ENCODE data around the gene RPL3. TPM values are rescaled to one million over a fixed set of nuclear protein-coding genes. Genes with fewer than 3 reads are reported as not detected.
"Not testable (repeated sequence)": the region's sequence is repeated elsewhere in the genome, so short reads cannot be mapped to it uniquely, and the experiment has no call there.

RPL3 gene
- total and polyA plus RNA-seq, 9 donors, result 1,838 to 3,798 (median 3,309) TPM

- WGBS (ENCODE audit: insufficient coverage), result 50% methylated on average over 1 of the region's 2 CpGs
- Histone ChIP-seq H3K27ac (ENCODE audit: low read length) (no peak overlapping the region), H3K4me1 (ENCODE audit: control insufficient read depth, insufficient read depth, low read length) (peaks cover 2% of the 10 kb centered on the region), H3K27me3 (ENCODE audit: control insufficient read depth, insufficient read depth, low read length) (no peaks in the 10 kb centered on the region), H3K9me3 (replicated peaks; ENCODE audit: control insufficient read depth, low read depth, low read length) (no peaks in the 10 kb centered on the region), H3K36me3 (ENCODE audit: control insufficient read depth, insufficient read depth, low read length) (no peaks in the 10 kb centered on the region), H3K4me3 (ENCODE audit: low read length) (no peak overlapping the region)
- no peak for DNase-seq
Observed at GRCh38 chr22:39325392-39325932, 6.0 kb upstream of the RPL3 start.

- not testable (repeated sequence) for DNase-seq; H3K9me3 ChIP-seq (replicated peaks; ENCODE audit: control insufficient read depth, low read depth, low read length); H3K27me3 ChIP-seq (ENCODE audit: control insufficient read depth, insufficient read depth, low read length)
- peak overlapping the region; percentile 99 for H3K27ac ChIP-seq (ENCODE audit: low read length)
- WGBS (ENCODE audit: insufficient coverage), result 86% methylated on average over 20 of the region's 24 CpGs
- peak overlapping the region; percentile 95 for H3K4me3 ChIP-seq (ENCODE audit: low read length)
- peaks cover 28% of the 10 kb centered on the region for H3K36me3 ChIP-seq (ENCODE audit: control insufficient read depth, insufficient read depth, low read length)
- peaks cover 31% of the 10 kb centered on the region for H3K4me1 ChIP-seq (ENCODE audit: control insufficient read depth, insufficient read depth, low read length)
Observed at GRCh38 chr22:39320616-39321029, 1.2 kb upstream of the RPL3 start.

- Histone ChIP-seq H3K36me3 (ENCODE audit: control insufficient read depth, insufficient read depth, low read length) (peaks cover 47% of the 10 kb centered on the region), H3K27ac (ENCODE audit: low read length) (peak overlapping the region; percentile 99), H3K27me3 (ENCODE audit: control insufficient read depth, insufficient read depth, low read length) (no peaks in the 10 kb centered on the region), H3K4me3 (ENCODE audit: low read length) (peak overlapping the region; percentile 95), H3K4me1 (ENCODE audit: control insufficient read depth, insufficient read depth, low read length) (peaks cover 50% of the 10 kb centered on the region), H3K9me3 (replicated peaks; ENCODE audit: control insufficient read depth, low read depth, low read length) (no peaks in the 10 kb centered on the region)
- WGBS (ENCODE audit: insufficient coverage), result 0% methylated on average over 16 of the region's 26 CpGs
- peak; percentile 74 for DNase-seq
Observed at GRCh38 chr22:39318507-39319283, 728 bp downstream of the RPL3 start.

DNA sequence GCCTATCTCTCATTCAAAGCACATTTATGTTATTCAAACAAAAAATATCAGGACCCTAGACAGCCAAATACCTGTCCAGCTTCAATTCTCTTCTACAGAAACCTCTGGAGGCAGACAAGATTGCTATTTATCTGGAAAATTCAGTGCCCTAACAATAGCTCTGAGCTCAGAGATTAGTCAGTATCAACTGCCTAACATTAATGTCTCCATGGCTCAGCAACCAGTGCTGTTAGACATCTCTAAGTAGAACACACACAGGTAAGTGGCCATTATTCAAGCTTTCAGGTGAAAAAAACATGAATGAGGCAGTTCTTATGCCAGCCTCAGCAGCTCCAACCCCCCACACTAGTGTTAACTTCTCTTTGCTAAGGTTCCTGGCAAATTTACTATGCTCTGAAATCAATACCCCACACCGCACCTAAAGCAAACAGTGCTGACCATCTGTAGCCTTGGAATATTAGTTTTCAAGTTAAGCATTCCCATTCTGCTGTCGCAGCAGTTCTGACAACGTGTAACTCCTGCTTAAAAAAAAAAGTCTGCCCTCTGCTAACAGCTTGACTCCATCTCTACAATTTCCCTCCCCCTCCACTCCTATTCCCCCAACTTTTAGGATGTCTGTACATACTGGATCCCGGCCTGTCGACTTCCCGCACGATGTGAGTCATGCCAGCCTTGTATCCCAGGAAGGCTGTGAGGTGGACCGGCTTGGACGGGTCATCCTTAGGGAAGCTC, 1.5 kb downstream of the RPL3 start:
- Histone ChIP-seq H3K27ac (ENCODE audit: low read length) (peak overlapping the region; percentile 99), H3K27me3 (ENCODE audit: control insufficient read depth, insufficient read depth, low read length) (no peaks in the 10 kb centered on the region), H3K9me3 (replicated peaks; ENCODE audit: control insufficient read depth, low read depth, low read length) (no peaks in the 10 kb centered on the region), H3K4me1 (ENCODE audit: control insufficient read depth, insufficient read depth, low read length) (peaks cover 55% of the 10 kb centered on the region), H3K36me3 (ENCODE audit: control insufficient read depth, insufficient read depth, low read length) (peaks cover 55% of the 10 kb centered on the region), H3K4me3 (ENCODE audit: low read length) (peak overlapping the region; percentile 95)
- DNase-seq, result no peak
- WGBS (ENCODE audit: insufficient coverage), result 13% methylated on average over 3 of the region's 9 CpGs

DNA sequence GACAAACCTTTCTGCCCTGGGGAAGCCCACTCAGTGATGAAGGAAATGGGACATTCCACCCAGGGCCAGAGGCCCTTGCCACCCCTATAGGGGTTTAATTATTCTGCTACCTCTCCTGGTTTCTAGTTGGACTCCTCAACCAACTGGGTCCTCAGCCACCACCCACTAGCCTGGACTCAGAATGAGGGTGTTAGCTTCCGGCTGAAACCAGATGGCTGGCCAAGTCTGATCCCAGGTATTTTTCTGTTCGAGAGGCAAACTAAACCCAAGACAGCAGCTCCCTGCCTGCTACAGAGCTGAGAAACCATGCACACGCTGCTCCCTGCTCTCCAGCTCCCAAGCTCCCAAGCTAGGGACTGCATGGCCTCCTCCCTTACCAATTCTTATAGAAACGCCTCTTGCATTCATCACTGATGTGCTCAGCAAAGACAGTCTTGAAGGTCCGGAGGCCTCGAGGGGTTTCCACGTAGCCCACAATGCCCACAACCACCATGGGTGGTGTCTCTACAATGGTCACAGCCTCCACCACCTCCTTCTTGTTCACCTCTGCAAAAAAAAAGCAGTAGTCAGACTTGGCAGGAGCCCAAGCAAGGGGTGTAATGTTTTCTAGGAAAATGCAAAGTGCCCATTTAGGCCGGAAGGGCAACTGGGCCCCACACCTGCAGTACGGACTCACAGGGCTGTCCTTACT, 2.2 kb downstream of the RPL3 start:
- H3K9me3 ChIP-seq (replicated peaks; ENCODE audit: control insufficient read depth, low read depth, low read length), result no peaks in the 10 kb centered on the region
- WGBS (ENCODE audit: insufficient coverage), result 35% methylated on average over 6 of the region's 9 CpGs
- H3K27me3 ChIP-seq (ENCODE audit: control insufficient read depth, insufficient read depth, low read length), result no peaks in the 10 kb centered on the region
- no peak overlapping the region for H3K4me3 ChIP-seq (ENCODE audit: low read length)
- peaks cover 62% of the 10 kb centered on the region for H3K36me3 ChIP-seq (ENCODE audit: control insufficient read depth, insufficient read depth, low read length)
- H3K27ac ChIP-seq (ENCODE audit: low read length), result no peak overlapping the region
- DNase-seq, result no peak
- peaks cover 55% of the 10 kb centered on the region for H3K4me1 ChIP-seq (ENCODE audit: control insufficient read depth, insufficient read depth, low read length)

DNA sequence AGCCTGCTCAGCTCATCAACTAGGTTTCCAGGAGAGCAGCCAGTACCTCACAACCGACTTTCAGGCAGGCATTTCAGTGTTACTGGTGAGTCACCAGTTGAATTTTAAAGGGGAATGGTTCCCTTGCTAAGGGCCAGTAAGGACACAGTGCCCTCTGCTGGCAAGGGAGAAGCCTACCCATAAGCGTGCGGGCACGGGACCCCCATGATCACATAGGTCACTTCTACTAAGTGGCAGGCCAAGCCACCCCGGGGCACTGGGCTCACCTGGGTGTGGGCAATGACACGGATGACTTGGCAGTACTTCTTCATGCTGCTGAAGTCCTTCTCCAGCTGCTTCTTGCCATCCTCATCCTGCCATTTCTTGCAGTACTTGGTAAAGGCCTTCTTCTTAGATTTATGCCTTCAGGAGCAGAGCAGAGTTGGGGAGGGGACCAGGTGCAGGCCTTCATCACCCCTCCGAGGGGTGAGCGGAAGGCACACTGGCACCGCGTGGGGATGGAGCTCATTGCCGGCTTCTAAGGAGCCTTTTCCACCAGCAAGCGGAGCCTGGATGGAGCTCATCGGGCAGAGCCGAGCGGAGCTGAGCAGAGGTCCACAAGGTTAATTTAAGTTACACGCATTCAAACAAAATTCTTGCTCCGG, 2.9 kb downstream of the RPL3 start:
- Histone ChIP-seq H3K36me3 (ENCODE audit: control insufficient read depth, insufficient read depth, low read length) (peaks cover 68% of the 10 kb centered on the region), H3K27me3 (ENCODE audit: control insufficient read depth, insufficient read depth, low read length) (no peaks in the 10 kb centered on the region), H3K9me3 (replicated peaks; ENCODE audit: control insufficient read depth, low read depth, low read length) (no peaks in the 10 kb centered on the region), H3K4me3 (ENCODE audit: low read length) (no peak overlapping the region), H3K27ac (ENCODE audit: low read length) (peak overlapping the region; percentile 37), H3K4me1 (ENCODE audit: control insufficient read depth, insufficient read depth, low read length) (peaks cover 56% of the 10 kb centered on the region)
- DNase-seq, result peak; percentile 86
- 75% methylated on average over 8 of the region's 17 CpGs for whole genome bisulfite sequencing (ENCODE audit: insufficient coverage)

DNA sequence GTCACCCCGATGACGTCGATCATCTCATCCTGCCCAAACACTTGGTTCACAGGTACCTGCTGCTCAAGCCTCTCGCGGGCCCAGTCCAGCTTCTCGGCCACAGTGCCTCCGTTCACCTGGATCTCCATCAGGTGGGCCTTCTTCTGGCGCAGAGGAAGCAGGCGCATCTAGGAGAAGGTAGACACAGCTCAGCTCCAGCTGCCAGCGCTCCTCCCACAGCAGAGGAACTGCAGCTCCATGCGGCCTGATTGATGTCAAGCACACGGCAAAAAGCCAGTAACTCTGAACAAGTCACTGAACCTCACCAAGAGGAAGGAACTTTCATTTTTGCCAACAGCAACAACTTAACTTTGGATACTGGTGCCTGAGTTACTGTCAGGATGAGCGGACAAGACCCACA, 4.0 kb downstream of the RPL3 start:
- Histone ChIP-seq H3K4me1 (ENCODE audit: control insufficient read depth, insufficient read depth, low read length) (peaks cover 57% of the 10 kb centered on the region), H3K27me3 (ENCODE audit: control insufficient read depth, insufficient read depth, low read length) (no peaks in the 10 kb centered on the region), H3K27ac (ENCODE audit: low read length) (no peak overlapping the region), H3K4me3 (ENCODE audit: low read length) (no peak overlapping the region), H3K9me3 (replicated peaks; ENCODE audit: control insufficient read depth, low read depth, low read length) (no peaks in the 10 kb centered on the region), H3K36me3 (ENCODE audit: control insufficient read depth, insufficient read depth, low read length) (peaks cover 70% of the 10 kb centered on the region)
- 90% methylated on average over 12 of the region's 13 CpGs for WGBS (ENCODE audit: insufficient coverage)
- no peak for DNase-seq

- WGBS (ENCODE audit: insufficient coverage), result 88% methylated on average over 11 of the region's 14 CpGs
- Histone ChIP-seq H3K27me3 (ENCODE audit: control insufficient read depth, insufficient read depth, low read length) (no peaks in the 10 kb centered on the region), H3K4me3 (ENCODE audit: low read length) (no peak overlapping the region), H3K27ac (ENCODE audit: low read length) (peak overlapping the region; percentile 62), H3K36me3 (ENCODE audit: control insufficient read depth, insufficient read depth, low read length) (peaks cover 70% of the 10 kb centered on the region), H3K9me3 (replicated peaks; ENCODE audit: control insufficient read depth, low read depth, low read length) (no peaks in the 10 kb centered on the region), H3K4me1 (ENCODE audit: control insufficient read depth, insufficient read depth, low read length) (peaks cover 58% of the 10 kb centered on the region)
- DNase-seq, result no peak
Observed at GRCh38 chr22:39314251-39314971, 5.0 kb downstream of the RPL3 start.

DNA sequence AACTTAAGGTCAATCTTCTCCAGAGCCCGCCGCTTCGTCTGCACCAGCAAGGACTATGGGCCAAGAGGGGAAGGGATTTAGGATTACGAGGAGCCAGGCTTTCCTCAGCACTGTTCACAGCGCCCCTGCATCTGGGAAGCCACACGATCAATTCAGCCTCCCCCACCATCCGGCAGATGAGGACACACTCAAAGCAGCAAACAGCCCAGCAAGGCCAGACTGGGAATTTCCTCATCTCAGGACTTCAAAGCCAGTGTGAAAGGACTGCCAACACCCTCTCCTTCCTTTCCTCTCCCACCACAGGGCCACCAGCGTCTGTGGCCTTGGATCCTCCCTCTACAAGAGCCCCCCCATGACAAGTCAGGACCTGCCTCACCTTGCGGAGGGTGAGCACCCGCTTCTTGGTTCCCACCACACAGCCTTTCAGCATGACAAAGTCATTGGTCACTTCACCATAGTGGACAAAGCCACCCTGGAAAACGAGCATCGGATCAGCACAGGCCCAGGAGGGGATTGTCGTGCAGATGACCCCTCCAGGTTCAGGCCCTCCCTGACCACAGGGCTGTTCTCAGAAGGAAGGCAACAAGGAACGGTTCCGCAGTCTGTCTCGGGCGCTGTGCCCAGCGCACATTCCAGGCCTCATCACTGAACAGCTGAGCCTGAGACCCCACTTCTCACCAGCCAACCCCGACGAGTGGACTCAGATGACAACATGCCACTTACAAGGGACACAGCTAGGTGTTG, 6.0 kb downstream of the RPL3 start:
- H3K9me3 ChIP-seq (replicated peaks; ENCODE audit: control insufficient read depth, low read depth, low read length), result no peaks in the 10 kb centered on the region
- peaks cover 66% of the 10 kb centered on the region for H3K4me1 ChIP-seq (ENCODE audit: control insufficient read depth, insufficient read depth, low read length)
- H3K27ac ChIP-seq (ENCODE audit: low read length), result peak overlapping the region; percentile 62
- peaks cover 70% of the 10 kb centered on the region for H3K36me3 ChIP-seq (ENCODE audit: control insufficient read depth, insufficient read depth, low read length)
- no peaks in the 10 kb centered on the region for H3K27me3 ChIP-seq (ENCODE audit: control insufficient read depth, insufficient read depth, low read length)
- WGBS (ENCODE audit: insufficient coverage), result 78% methylated on average over 12 of the region's 20 CpGs
- H3K4me3 ChIP-seq (ENCODE audit: low read length), result no peak overlapping the region
- no peak for DNase-seq

All from muscle of leg (tissue), 11 donors.